B cell (primary cell): ENCODE measurements around the gene HSH2D. TPM values are rescaled to one million over a fixed set of nuclear protein-coding genes. Genes with fewer than 3 reads are reported as not detected.

Experiments
- ATAC-seq: fragments of 200-7000 bp; cut with Tn5 transposase; one replicate; pipeline ENCODE4 v1.10.0; 2021; ENCODE audit warnings: low read depth, mild to moderate bottlenecking, moderate number of reproducible peaks, moderate library complexity
- CTCF ChIA-PET: fragments of 350-600 bp; sonication (Branson Sonifier 250); formaldehyde crosslinking; loops from one replicate; lab custom pipeline; 2021; ENCODE audit warnings: antibody characterized with exemption, inconsistent platforms; lab: Charles Lee
- POLR2A ChIA-PET: fragments of 350-600 bp; sonication (Branson Sonifier 250); formaldehyde crosslinking; loops from one replicate; lab custom pipeline; 2021; ENCODE audit warnings: antibody characterized with exemption; lab: Charles Lee
- DNase-seq: peaks from one replicate; pipeline ENCODE4 v3.0.0; 2013
- H2AFZ ChIP-seq: 2 replicates; pipeline ENCODE4 v1.6.1; 2012; ENCODE audit warnings: mild to moderate bottlenecking, low read depth, low read length; ENCODE audit not compliant: insufficient read depth, poor library complexity, severe bottlenecking
- H3K27ac ChIP-seq, 2 donors: 1 replicate in 1 of 2; 2 replicates in 1 of 2; pipeline ENCODE4 v1.5.1; 2012 to 2013; ENCODE audit warnings: low read length in 2 of 2, mild to moderate bottlenecking in 2 of 2, moderate library complexity in 1 of 2
- H3K27me3 ChIP-seq, 4 experiments: fragments of 200-600 bp in 1 of 4; sonication (generic) in 1 of 4; replicated peaks in 1 of 4; 1 replicate in 2 of 4; 2 replicates in 2 of 4; pipeline versions ENCODE4 v1.6.1 to v1.7.0; 2013 to 2016; ENCODE audit warnings: low read length in 3 of 4, mild to moderate bottlenecking in 2 of 4, mixed read lengths in 1 of 4, moderate library complexity in 1 of 4; ENCODE audit not compliant: insufficient read depth in 4 of 4, control insufficient read depth in 3 of 4; ENCODE audit errors: control extremely low read depth in 1 of 4
- H3K36me3 ChIP-seq, 2 experiments: replicated peaks in 1 of 2; 1 replicate in 1 of 2; 2 replicates in 1 of 2; pipeline versions ENCODE4 v1.6.1 to v1.7.1; 2013; ENCODE audit warnings: low read length in 1 of 2; ENCODE audit not compliant: insufficient read depth in 2 of 2, control insufficient read depth in 1 of 2; ENCODE audit errors: control extremely low read depth in 1 of 2, extremely low read depth in 1 of 2
- H3K4me1 ChIP-seq, 2 donors: fragments of 200-600 bp in 1 of 2; sonication (generic) in 1 of 2; 1 replicate in 1 of 2; 2 replicates in 1 of 2; pipeline versions ENCODE4 v1.5.1 to v1.6.1; 2013 to 2017; ENCODE audit warnings: low read length in 2 of 2; ENCODE audit not compliant: control insufficient read depth in 2 of 2, insufficient read depth in 2 of 2
- H3K4me2 ChIP-seq: replicated peaks from 2 replicates; pipeline ENCODE3; 2012; ENCODE audit warnings: mild to moderate bottlenecking, low read depth, low read length; ENCODE audit not compliant: poor library complexity, severe bottlenecking
- H3K4me3 ChIP-seq, 5 experiments: fragments of 200-600 bp in 1 of 5; sonication (generic) in 1 of 5; 1 replicate in 3 of 5; 2 replicates in 2 of 5; pipeline versions ENCODE4 v1.5.1 to v1.7.0; 2011 to 2016; ENCODE audit warnings: low read length in 4 of 5, mild to moderate bottlenecking in 4 of 5, low read depth in 2 of 5, control low read depth in 1 of 5, moderate library complexity in 1 of 5; ENCODE audit not compliant: insufficient read depth in 1 of 5; ENCODE audit errors: control extremely low read depth in 1 of 5, extremely low read depth in 1 of 5
- H3K79me2 ChIP-seq: fragments of 200-600 bp; sonication (generic); one replicate; pipeline ENCODE4 v1.6.0; 2016; ENCODE audit warnings: low read length; ENCODE audit not compliant: control insufficient read depth, insufficient read depth
- H3K9ac ChIP-seq: fragments of 200-600 bp; sonication (generic); 2 replicates; pipeline ENCODE4 v1.6.1; 2017; ENCODE audit warnings: mild to moderate bottlenecking, low read length, moderate library complexity
- H3K9me3 ChIP-seq, 3 donors: one replicate each; pipeline versions ENCODE4 v1.6.1 to v1.7.1; 2013; ENCODE audit warnings: low read length in 2 of 3; ENCODE audit not compliant: control insufficient read depth in 2 of 3, insufficient read depth in 1 of 3; ENCODE audit errors: control extremely low read depth in 1 of 3
- H4K20me1 ChIP-seq: 2 replicates; pipeline ENCODE4 v1.6.0; 2012; ENCODE audit warnings: mild to moderate bottlenecking, low read length; ENCODE audit not compliant: insufficient read depth, control insufficient read depth, poor library complexity, severe bottlenecking
- H3K27ac Mint-ChIP-seq: one replicate; pipeline ENCODE4 v1.8.0; 2021; ENCODE audit warnings: mixed read lengths
- H3K27me3 Mint-ChIP-seq: one replicate; pipeline ENCODE4 v1.8.0; 2021; ENCODE audit warnings: mixed read lengths
- H3K4me1 Mint-ChIP-seq: one replicate; pipeline ENCODE4 v1.8.0; 2021; ENCODE audit warnings: mixed read lengths
- H3K4me3 Mint-ChIP-seq: one replicate; pipeline ENCODE4 v1.8.0; 2021; ENCODE audit warnings: mixed read lengths
- H3K9me3 Mint-ChIP-seq: one replicate; pipeline ENCODE4 v1.8.0; 2022; ENCODE audit warnings: mixed read lengths; ENCODE audit not compliant: insufficient read depth
- EZH2 ChIP-seq: IDR thresholded peaks from 2 replicates; pipeline ENCODE4 v1.6.1; 2012; ENCODE audit warnings: borderline replicate concordance, low read depth, mild to moderate bottlenecking, moderate library complexity, low read length; ENCODE audit not compliant: insufficient read depth, poor library complexity, severe bottlenecking
- WGBS: methylation state at CpG from one replicate; pipeline ENCODE4 v1.1.5; 2013; ENCODE audit warnings: missing lambda C conversion rate; ENCODE audit not compliant: insufficient coverage; 5-methylcytosine and 5-hydroxymethylcytosine counted together
- intact Hi-C: fragments of 100-400 bp; cut with micrococcal nuclease; formaldehyde crosslinking; loops from one replicate; pipeline ENCODE4 v1.10.0; 2022
- polyA plus RNA-seq: library from polyadenylated mRNA; depleted of rRNA; stranded (reverse); fragments of >200 nt; gene quantifications from 2 replicates; pipeline ENCODE4 v1.2.3, GENCODE V29; 2012
- total RNA-seq, 2 donors: library from RNA; stranded (reverse); fragments of 120-200 nt in 1 of 2; gene quantifications; 1 replicate in 1 of 2; 2 replicates in 1 of 2; pipeline versions ENCODE4 v1.2.3 to v1.2.4, GENCODE V29; 2013 to 2022
- TF ChIP-seq, protein P1 (sequence below): fragments of 200-600 bp; IDR thresholded peaks from one replicate; pipeline ENCODE4 v1.8.0; 2022; ENCODE audit warnings: antibody characterized with exemption, mild to moderate bottlenecking

Gene HSH2D
- total and polyA plus RNA-seq, 2 donors (not counting 1 experiment from before 2014, with no cell fraction given): 259 to 299 TPM

DNA sequence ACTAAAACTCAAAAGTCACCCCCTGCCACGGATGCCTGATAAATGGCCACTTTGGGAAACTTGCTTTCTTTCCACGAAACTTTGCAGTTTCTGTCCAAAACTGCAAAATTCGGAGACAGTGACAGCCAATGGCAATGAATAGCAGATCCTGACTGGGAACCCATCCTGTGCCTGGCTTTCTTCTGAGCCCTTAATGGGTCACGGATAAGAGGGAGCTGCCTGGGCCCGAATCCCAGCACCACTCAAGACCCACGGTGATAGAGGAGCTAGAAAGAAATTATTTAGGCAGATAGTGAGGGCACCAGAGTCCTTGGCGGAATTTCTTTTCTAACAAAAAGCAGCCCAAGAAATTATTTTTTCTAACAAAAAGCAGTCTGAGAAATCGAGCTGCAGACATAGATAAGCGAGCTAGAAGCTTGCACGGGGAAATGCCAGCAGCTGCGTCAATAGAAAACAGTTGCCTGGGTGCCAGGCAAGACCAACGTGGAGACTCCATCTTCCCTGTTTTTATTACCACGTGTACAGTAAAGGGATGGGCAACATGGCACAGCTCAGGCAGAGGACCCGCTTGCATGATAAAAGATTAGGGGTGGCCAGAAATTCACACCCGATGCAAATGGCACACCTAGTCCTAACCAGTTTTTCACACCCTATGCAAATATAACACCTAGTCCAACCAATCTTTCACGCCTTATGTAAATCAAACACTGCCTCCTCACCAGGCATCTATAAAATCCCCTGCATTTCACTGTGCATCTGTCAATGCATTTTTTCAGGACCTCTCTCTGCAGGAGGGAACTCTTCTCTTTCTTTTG is 7.1 kb upstream of the HSH2D start:
- no peak for TF ChIP-seq EZH2
- TF ChIP-seq, protein P1, sequence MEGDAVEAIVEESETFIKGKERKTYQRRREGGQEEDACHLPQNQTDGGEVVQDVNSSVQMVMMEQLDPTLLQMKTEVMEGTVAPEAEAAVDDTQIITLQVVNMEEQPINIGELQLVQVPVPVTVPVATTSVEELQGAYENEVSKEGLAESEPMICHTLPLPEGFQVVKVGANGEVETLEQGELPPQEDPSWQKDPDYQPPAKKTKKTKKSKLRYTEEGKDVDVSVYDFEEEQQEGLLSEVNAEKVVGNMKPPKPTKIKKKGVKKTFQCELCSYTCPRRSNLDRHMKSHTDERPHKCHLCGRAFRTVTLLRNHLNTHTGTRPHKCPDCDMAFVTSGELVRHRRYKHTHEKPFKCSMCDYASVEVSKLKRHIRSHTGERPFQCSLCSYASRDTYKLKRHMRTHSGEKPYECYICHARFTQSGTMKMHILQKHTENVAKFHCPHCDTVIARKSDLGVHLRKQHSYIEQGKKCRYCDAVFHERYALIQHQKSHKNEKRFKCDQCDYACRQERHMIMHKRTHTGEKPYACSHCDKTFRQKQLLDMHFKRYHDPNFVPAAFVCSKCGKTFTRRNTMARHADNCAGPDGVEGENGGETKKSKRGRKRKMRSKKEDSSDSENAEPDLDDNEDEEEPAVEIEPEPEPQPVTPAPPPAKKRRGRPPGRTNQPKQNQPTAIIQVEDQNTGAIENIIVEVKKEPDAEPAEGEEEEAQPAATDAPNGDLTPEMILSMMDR: no peak
- Histone ChIP-seq H3K27me3 (no peaks in the 10 kb centered on the region), H3K79me2 (peaks cover 13% of the 10 kb centered on the region), H3K4me2 (no peak overlapping the region), H4K20me1 (peaks cover 5% of the 10 kb centered on the region), H3K36me3 (peaks cover 0 to 31% of the 10 kb centered on the region in 2 experiments), H2AFZ (no peak overlapping the region), H3K9me3 (peaks cover 0 to 5% (median 0%) of the 10 kb centered on the region in 3 donors), H3K4me1 (peaks cover 18 to 38% of the 10 kb centered on the region in 2 donors), H3K27ac (peak overlapping the region in 1 of 2 donors; percentile 30), H3K9ac (no peak overlapping the region), H3K4me3 (no peak overlapping the region)
- no peak for ATAC-seq
- peaks cover 49% of the 10 kb centered on the region for H3K4me1 Mint-ChIP-seq
- DNase-seq: no peak
- intact Hi-C loops: no loop called here
- H3K27ac Mint-ChIP-seq: peak overlapping the region; percentile 24
- CTCF ChIA-PET: interaction anchor here (1.2 to 1.3 kb wide), 2 partner anchors 19 to 66 kb away, joined by 3 to 4 read pairs; no protein-coding TSS in a partner anchor
- no peak overlapping the region for H3K4me3 Mint-ChIP-seq
- 83% methylated on average over 13 of the region's 16 CpGs for WGBS
- peaks cover 8% of the 10 kb centered on the region for H3K9me3 Mint-ChIP-seq
- no peaks in the 10 kb centered on the region for H3K27me3 Mint-ChIP-seq
- POLR2A ChIA-PET: interaction anchor here (0.6 kb wide), 1 partner anchor 11 kb away, joined by 3 read pairs; no protein-coding TSS in a partner anchor

DNA sequence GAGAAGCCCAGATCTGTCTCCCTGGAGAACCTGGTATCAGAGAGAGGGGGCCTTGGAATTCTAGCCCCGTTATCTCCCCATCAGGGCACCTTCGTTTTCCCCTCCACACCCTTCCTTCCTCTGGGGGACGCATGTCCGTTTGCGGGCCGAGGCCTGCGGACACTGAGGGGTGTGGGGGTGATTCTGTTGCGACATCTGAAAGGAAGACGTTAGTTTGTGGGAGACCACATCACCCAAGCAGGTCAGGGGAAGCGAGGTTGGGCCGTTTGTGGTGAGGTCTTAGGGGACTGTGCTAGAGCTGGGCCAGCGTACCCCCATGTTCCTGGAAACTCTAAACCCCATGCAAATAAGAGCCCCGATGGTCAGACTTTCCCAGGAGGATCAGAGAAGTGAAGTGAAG is 3.7 kb upstream of the HSH2D start:
- H3K79me2 ChIP-seq: peaks cover 22% of the 10 kb centered on the region
- ChIA-PET CTCF (interaction anchor here (1.0 to 8.5 kb wide), 4 partner anchors 22 to 42 kb away, joined by 3 to 63 read pairs (median 5); no protein-coding TSS in a partner anchor), POLR2A (interaction anchor here (0.9 to 2.2 kb wide), 5 partner anchors 10 to 41 kb away, joined by 3 to 9 read pairs (median 4); no protein-coding TSS in a partner anchor)
- DNase-seq (peak; percentile 34), ATAC-seq (no peak)
- H3K9ac ChIP-seq: no peak overlapping the region
- no peaks in the 10 kb centered on the region for H3K36me3 ChIP-seq
- peaks cover 42 to 64% of the 10 kb centered on the region in 2 donors for H3K4me1 ChIP-seq
- Mint-ChIP-seq H3K27me3 (no peaks in the 10 kb centered on the region), H3K4me1 (peaks cover 66% of the 10 kb centered on the region), H3K27ac (peak overlapping the region; percentile 87), H3K9me3 (peaks cover 3% of the 10 kb centered on the region), H3K4me3 (peak overlapping the region; percentile 38)
- WGBS: 0% methylated on average over 1 of the region's 13 CpGs
- H2AFZ ChIP-seq: peak overlapping the region; percentile 70
- H4K20me1 ChIP-seq: no peaks in the 10 kb centered on the region
- no peaks in the 10 kb centered on the region for H3K27me3 ChIP-seq
- H3K9me3 ChIP-seq: peaks cover 0 to 16% (median 0%) of the 10 kb centered on the region in 3 donors
- no peak for TF ChIP-seq EZH2
- H3K27ac ChIP-seq: peak overlapping the region; percentile 14 to 59
- peak overlapping the region; percentile 45 for H3K4me2 ChIP-seq
- intact Hi-C loops: loop anchor here (5.0 kb wide), 3 partner anchors 188 to 448 kb away; no protein-coding TSS in a partner anchor
- no peak overlapping the region for H3K4me3 ChIP-seq
